Activated CD4-positive, alpha-beta T cell treated with anti-CD3 and anti-CD28 coated beads, Interleukin-2, amount 10 ng/mL, durations not matched to agents 24 days and 14 days (primary cell): ENCODE measurements around the gene PKNOX2. TPM values are rescaled to one million over a fixed set of nuclear protein-coding genes. Genes with fewer than 3 reads are reported as not detected.
"Not testable (repeated sequence)": the region's sequence is repeated elsewhere in the genome, so short reads cannot be mapped to it uniquely, and the experiment has no call there.

Experiments
- DNase-seq: peaks from one replicate; pipeline ENCODE4 v3.0.0; 2022
- H3K27ac Mint-ChIP-seq: one replicate; pipeline ENCODE4 v1.8.0; 2022; ENCODE audit warnings: mild to moderate bottlenecking, mixed read lengths
- H3K27me3 Mint-ChIP-seq: one replicate; pipeline ENCODE4 v1.8.0; 2022; ENCODE audit warnings: mixed read lengths
- H3K36me3 Mint-ChIP-seq: one replicate; pipeline ENCODE4 v1.8.0; 2022; ENCODE audit warnings: low read depth, mild to moderate bottlenecking, mixed read lengths
- H3K4me1 Mint-ChIP-seq: one replicate; pipeline ENCODE4 v1.8.0; 2021; ENCODE audit warnings: mixed read lengths
- H3K4me3 Mint-ChIP-seq: one replicate; pipeline ENCODE4 v1.8.0; 2022; ENCODE audit warnings: mild to moderate bottlenecking, moderate library complexity, mixed read lengths
- H3K9me3 Mint-ChIP-seq: one replicate; pipeline ENCODE4 v1.8.0; 2021; ENCODE audit warnings: mixed read lengths
- intact Hi-C: fragments of 100-400 bp; cut with micrococcal nuclease; formaldehyde crosslinking; loops from one replicate; pipeline ENCODE4 v1.15.1; 2023
- total RNA-seq: library from RNA; stranded (reverse); gene quantifications from 2 replicates; pipeline ENCODE4 v1.2.3, GENCODE V29; 2022

PKNOX2 gene
- total RNA-seq, 1 donor from 2014 or later: not detected

GRCh38 chr11:125211948-125212340 is 47.4 kb downstream of the PKNOX2 start:
- intact Hi-C loops: no loop called here
- H3K36me3 Mint-ChIP-seq: no peaks in the 10 kb centered on the region
- no peaks in the 10 kb centered on the region for H3K4me1 Mint-ChIP-seq
- no peak overlapping the region for H3K4me3 Mint-ChIP-seq
- peaks cover 4% of the 10 kb centered on the region for H3K27me3 Mint-ChIP-seq
- no peak overlapping the region for H3K27ac Mint-ChIP-seq
- no peak for DNase-seq
- no peaks in the 10 kb centered on the region for H3K9me3 Mint-ChIP-seq

DNA sequence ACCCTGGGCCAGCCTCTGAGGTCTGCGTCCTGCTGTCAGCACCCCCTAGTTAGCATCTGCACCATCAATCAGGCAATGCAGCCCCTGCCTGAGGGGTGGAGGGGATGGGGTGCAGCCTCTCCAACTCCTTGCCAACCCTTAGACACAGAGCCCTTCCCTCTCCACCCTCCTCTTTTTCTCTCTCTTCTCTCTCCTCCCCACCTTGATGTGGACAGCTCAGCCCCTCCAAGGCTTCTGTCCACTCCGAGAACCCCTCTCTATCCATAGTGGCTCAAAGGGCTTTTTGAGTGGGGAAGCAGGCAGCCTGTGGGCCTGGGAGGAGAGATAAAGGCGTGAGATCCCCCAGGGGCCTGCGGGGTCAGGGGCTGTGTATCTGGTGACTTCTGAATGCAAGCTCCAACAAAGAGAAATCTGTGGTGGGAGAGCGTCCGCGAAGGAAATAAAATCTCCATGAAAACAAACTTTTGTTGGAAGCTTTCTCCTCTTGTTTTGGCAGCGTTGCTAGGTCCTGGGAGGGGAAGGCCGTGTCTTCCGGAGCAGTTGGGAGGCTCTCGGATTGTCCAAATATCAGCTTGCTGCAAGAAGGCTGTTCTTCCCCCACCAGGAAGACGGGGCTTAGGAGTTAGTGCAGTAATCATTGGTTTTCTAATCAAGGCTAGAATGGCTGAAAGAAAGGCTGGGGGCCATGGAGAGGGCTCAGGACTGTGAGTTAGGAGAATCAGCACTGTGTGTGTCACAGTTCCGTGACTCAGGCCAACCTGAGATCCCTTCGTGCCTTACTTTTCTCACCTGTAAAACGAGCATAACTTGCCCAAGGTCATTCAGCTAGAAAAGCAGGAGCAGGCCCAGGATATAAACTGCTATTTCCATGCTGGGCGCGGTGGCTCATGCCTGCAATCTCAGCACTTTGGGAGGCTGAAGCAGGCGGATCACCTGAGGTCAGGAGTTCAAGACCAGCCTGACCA is 50.3 kb downstream of the PKNOX2 start:
- Mint-ChIP-seq H3K4me1 (no peaks in the 10 kb centered on the region), H3K27me3 (peaks cover 6% of the 10 kb centered on the region), H3K36me3 (no peaks in the 10 kb centered on the region), H3K4me3 (no peak overlapping the region), H3K9me3 (no peaks in the 10 kb centered on the region), H3K27ac (no peak overlapping the region)
- intact Hi-C loops: no loop called here
- no peak for DNase-seq

GRCh38 chr11:125215976-125216375 is 51.4 kb downstream of the PKNOX2 start:
- Mint-ChIP-seq H3K27ac (no peak overlapping the region), H3K36me3 (no peaks in the 10 kb centered on the region), H3K9me3 (no peaks in the 10 kb centered on the region), H3K27me3 (peaks cover 6% of the 10 kb centered on the region), H3K4me3 (no peak overlapping the region), H3K4me1 (no peaks in the 10 kb centered on the region)
- no peak for DNase-seq
- intact Hi-C loops: no loop called here

DNA sequence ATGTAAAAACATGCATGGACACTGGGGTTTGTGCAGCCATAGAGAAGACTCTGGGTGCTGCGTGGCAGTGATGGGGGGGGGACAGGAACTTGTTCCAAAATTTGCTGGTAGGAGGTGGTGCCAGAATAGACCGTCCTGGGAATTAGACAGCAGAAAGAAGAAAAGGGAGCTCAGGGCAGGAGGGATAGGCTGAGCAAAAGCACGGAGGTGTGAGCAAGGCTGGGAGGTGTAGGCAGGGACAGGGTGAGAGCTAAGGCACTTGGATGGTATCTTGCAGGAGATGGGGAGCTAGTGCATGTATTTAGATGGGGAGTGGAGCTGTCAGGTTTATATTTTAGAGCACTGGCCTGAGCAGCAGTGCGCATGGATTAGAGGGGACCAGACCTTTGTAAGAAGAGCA is 53.8 kb downstream of the PKNOX2 start:
- H3K9me3 Mint-ChIP-seq: no peaks in the 10 kb centered on the region
- no peaks in the 10 kb centered on the region for H3K4me1 Mint-ChIP-seq
- no peaks in the 10 kb centered on the region for H3K36me3 Mint-ChIP-seq
- H3K4me3 Mint-ChIP-seq: no peak overlapping the region
- DNase-seq: no peak
- intact Hi-C loops: no loop called here
- peaks cover 3% of the 10 kb centered on the region for H3K27me3 Mint-ChIP-seq
- H3K27ac Mint-ChIP-seq: no peak overlapping the region

- no peaks in the 10 kb centered on the region for H3K4me1 Mint-ChIP-seq
- H3K4me3 Mint-ChIP-seq: no peak overlapping the region
- H3K27ac Mint-ChIP-seq: no peak overlapping the region
- H3K36me3 Mint-ChIP-seq: no peaks in the 10 kb centered on the region
- H3K9me3 Mint-ChIP-seq: no peaks in the 10 kb centered on the region
- no peak for DNase-seq
- intact Hi-C loops: no loop called here
- H3K27me3 Mint-ChIP-seq: peaks cover 3% of the 10 kb centered on the region
Observed at GRCh38 chr11:125221461-125221860, 56.9 kb downstream of the PKNOX2 start.

DNA sequence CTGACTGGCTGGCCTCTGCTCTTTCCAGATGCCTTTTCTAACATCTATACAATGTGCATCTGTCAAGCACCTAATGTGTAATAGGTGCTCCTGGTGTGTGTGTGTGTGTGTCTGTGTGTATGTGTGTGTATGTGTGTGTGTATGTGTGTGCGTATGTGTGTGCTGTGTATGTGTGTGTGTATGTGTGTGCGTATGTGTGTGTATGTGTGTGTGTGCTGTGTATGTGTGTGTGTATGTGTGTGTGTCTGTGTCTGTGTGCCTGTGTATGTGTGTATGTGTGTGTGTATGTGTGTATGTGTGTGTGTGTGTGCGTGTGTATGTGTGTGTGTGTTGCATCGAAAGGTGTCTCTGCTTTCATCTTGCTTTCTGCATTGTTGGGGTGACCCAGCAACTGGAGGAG is 57.9 kb downstream of the PKNOX2 start:
- intact Hi-C loops: no loop called here
- no peaks in the 10 kb centered on the region for H3K4me1 Mint-ChIP-seq
- peaks cover 6% of the 10 kb centered on the region for H3K27me3 Mint-ChIP-seq
- H3K36me3 Mint-ChIP-seq: no peaks in the 10 kb centered on the region
- H3K9me3 Mint-ChIP-seq: no peaks in the 10 kb centered on the region
- H3K4me3 Mint-ChIP-seq: no peak overlapping the region
- H3K27ac Mint-ChIP-seq: no peak overlapping the region
- no peak for DNase-seq

- H3K9me3 Mint-ChIP-seq, H3K27me3 Mint-ChIP-seq, H3K4me3 Mint-ChIP-seq, H3K36me3 Mint-ChIP-seq, intact Hi-C loops, H3K4me1 Mint-ChIP-seq, DNase-seq, H3K27ac Mint-ChIP-seq: not testable (repeated sequence)
Observed at GRCh38 chr11:125223161-125223560, 58.6 kb downstream of the PKNOX2 start.

- Mint-ChIP-seq H3K36me3 (no peaks in the 10 kb centered on the region), H3K27me3 (peaks cover 4% of the 10 kb centered on the region), H3K9me3 (no peaks in the 10 kb centered on the region), H3K27ac (no peak overlapping the region), H3K4me1 (no peaks in the 10 kb centered on the region), H3K4me3 (no peak overlapping the region)
- intact Hi-C loops: no loop called here
- DNase-seq: no peak
Observed at GRCh38 chr11:125223901-125224361, 59.4 kb downstream of the PKNOX2 start.

GRCh38 chr11:125224391-125225021 is 60.0 kb downstream of the PKNOX2 start:
- no peak for DNase-seq
- H3K27me3 Mint-ChIP-seq: peaks cover 4% of the 10 kb centered on the region
- intact Hi-C loops: no loop called here
- H3K9me3 Mint-ChIP-seq: no peaks in the 10 kb centered on the region
- no peaks in the 10 kb centered on the region for H3K36me3 Mint-ChIP-seq
- H3K4me1 Mint-ChIP-seq: no peaks in the 10 kb centered on the region
- H3K27ac Mint-ChIP-seq: no peak overlapping the region
- no peak overlapping the region for H3K4me3 Mint-ChIP-seq

DNA sequence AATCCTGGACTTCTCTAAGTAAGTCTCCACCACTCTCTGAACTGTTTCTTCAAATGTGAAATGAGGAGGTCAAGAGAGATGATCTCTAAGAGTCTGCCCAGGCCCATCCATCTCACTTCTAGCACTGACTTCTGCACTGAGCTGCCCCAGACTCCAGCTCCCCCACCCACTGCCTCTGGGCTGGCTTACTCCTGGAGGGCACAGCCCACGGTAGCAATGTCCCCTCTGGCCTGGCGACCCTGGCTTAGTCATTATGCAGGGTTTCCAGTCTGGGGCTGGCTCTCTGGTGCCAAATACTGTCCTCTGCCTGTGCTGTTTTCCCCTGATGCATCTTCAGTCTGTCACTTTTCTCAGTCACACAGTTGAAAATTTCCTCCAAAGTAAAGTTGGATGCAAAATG is 60.9 kb downstream of the PKNOX2 start:
- no peaks in the 10 kb centered on the region for H3K4me1 Mint-ChIP-seq

DNA sequence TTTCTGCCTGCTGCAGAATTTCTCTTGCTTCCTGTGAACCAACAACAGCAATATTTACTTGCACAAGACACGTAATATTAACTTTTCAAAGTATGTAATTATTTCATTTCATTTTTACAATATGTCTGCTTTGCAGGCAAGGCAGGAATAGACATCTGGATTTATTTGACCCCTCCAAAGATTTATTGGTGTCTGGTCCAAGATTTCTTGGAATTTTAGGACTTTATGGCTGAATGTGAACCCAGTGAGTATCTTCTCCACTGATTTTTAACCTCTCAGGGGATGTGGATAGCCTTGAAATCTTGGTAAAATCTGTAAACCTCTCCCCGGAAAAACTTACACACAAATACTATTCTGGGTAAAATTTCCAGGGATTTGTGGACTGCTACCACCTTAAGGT is 61.5 kb downstream of the PKNOX2 start:
- intact Hi-C loops: no loop called here
- Mint-ChIP-seq H3K4me1 (no peaks in the 10 kb centered on the region), H3K27me3 (peaks cover 4% of the 10 kb centered on the region), H3K9me3 (no peaks in the 10 kb centered on the region), H3K4me3 (no peak overlapping the region), H3K36me3 (no peaks in the 10 kb centered on the region), H3K27ac (no peak overlapping the region)
- DNase-seq: no peak

More for the DNA sequence above, 60.9 kb downstream of the PKNOX2 start:
- no peak for DNase-seq
- H3K9me3 Mint-ChIP-seq: no peaks in the 10 kb centered on the region
- no peaks in the 10 kb centered on the region for H3K36me3 Mint-ChIP-seq
- no peak overlapping the region for H3K27ac Mint-ChIP-seq
- intact Hi-C loops: no loop called here
- H3K4me3 Mint-ChIP-seq: no peak overlapping the region
- peaks cover 4% of the 10 kb centered on the region for H3K27me3 Mint-ChIP-seq

GRCh38 chr11:125226706-125227105 is 62.2 kb downstream of the PKNOX2 start:
- Mint-ChIP-seq H3K9me3 (no peaks in the 10 kb centered on the region), H3K27ac (no peak overlapping the region), H3K4me1 (no peaks in the 10 kb centered on the region), H3K27me3 (peaks cover 4% of the 10 kb centered on the region), H3K36me3 (no peaks in the 10 kb centered on the region), H3K4me3 (no peak overlapping the region)
- intact Hi-C loops: no loop called here
- DNase-seq: no peak

DNA sequence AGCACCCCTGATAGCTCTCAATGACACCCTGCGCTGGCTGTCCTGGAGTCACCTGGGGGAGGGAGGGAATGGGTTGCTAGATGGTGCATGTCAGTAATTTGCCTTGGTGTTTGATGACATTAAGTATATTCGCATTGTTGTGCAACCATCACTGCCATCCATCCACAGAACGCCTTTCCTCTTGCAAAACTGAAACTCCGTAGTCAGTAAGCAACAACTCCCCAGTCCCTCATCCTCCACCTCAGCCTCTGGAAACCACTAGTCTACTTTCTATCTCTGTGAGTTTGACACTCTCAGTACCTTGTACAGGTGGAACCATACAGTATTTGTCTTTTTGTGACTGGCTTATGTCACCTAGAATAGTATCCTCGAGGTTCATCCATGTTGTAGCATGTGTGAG is 62.6 kb downstream of the PKNOX2 start:
- DNase-seq: no peak
- no peaks in the 10 kb centered on the region for H3K4me1 Mint-ChIP-seq
- no peaks in the 10 kb centered on the region for H3K36me3 Mint-ChIP-seq
- intact Hi-C loops: no loop called here
- H3K27ac Mint-ChIP-seq: no peak overlapping the region
- no peak overlapping the region for H3K4me3 Mint-ChIP-seq
- H3K9me3 Mint-ChIP-seq: no peaks in the 10 kb centered on the region
- H3K27me3 Mint-ChIP-seq: peaks cover 4% of the 10 kb centered on the region

DNA sequence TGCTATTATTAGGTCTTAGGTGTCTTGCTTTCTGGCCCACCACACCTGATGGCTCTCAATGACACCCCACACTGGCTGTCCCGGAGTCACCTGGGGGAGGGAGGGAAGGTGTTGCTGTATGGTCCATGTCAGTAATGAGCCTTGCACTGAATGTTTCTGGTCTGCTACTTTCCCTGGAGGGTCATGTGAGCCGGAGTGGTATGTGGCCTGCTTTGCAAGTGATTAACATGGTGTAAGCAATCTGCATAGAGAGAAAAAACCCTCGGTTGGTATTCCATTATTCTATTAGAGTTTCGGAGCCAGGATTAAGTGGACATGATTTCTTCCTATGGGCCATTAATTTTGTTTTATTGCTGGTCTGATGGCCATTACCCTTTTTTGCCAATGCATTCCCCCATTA is 63.9 kb downstream of the PKNOX2 start:
- Mint-ChIP-seq H3K4me1 (no peaks in the 10 kb centered on the region), H3K9me3 (no peaks in the 10 kb centered on the region), H3K27me3 (peaks cover 4% of the 10 kb centered on the region), H3K4me3 (no peak overlapping the region), H3K36me3 (no peaks in the 10 kb centered on the region), H3K27ac (no peak overlapping the region)
- intact Hi-C loops: no loop called here
- DNase-seq: no peak
